COR-L47 (cell line): ENCODE measurements around the gene PCNX3.
"Not testable (repeated sequence)": the region's sequence is repeated elsewhere in the genome, so short reads cannot be mapped to it uniquely, and the experiment has no call there.

ENCODE experiments used
- DNase-seq: peaks from one replicate; lab custom pipeline; 2025; lab: John Stamatoyannopoulos, UW

The PCNX3 gene

DNA sequence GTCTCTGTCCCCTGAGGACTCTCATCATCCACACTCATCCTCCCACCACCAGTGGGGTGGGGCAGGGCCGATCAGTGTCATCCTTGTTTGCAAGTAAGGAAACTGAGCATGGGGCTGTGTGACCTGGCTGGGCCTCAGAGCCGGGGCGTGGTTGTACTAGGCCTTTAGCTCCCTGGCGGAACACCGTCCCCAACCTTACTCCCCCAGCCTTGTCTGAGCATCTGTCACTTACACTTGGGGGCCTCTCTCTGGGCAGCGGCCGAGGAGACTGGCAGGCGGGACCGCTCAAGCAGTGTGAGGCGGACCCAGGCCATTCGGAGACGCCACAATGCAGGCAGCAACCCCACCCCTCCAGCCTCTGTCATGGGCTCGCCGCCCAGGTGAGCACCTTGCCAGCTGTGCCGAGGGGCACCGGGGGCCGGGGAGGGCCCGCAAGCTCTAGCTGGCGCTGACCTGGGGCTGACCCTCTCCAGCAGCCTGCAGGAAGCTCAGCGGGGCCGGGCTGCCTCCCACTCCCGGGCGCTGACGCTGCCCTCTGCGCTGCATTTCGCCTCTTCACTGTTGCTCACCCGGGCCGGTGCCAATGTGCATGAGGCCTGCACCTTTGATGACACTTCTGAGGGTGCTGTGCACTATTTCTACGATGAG lies 3.8 kb downstream of the PCNX3 start:
- DNase-seq, result no peak

DNA sequence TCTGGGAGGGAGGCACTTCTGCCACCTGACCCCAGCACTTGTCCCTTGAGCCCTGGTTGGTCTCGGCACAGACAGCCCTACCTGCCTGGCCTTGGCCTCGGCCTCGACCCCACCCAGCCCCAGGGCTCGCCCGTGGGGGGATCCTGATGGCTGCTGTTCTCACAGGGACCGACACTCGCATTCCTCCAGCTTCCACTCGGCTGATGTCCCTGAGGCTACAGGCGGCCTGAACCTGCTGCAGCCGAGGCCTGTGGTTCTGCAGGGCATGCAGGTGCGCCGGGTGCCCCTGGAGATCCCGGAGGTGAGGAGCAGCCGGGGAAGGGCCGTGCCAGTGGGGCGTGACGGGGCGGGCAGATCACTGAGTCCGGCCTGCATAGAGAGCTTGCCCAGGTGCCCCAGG lies 5.1 kb downstream of the PCNX3 start:
- DNase-seq, result no peak

DNA sequence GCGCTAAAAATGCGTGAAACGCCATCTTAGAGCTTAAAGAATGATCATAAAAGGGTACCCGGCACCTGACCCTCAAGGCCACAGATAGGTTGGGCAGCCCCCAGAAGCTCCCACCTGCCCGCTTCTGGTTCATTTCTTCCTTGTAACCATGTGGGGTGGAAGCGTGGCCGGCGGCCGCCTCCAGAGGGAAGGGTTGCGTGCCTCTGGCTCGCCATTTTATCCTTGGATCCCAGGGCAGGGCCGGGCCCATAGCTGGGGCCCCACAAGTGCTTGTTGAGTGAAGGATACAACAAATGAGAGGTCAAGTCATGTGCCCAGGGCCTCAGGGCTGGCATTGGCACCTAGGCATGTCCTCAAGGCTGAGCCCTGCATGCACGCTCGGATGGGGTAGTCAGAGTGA lies 5.9 kb downstream of the PCNX3 start:
- no peak for DNase-seq

DNA sequence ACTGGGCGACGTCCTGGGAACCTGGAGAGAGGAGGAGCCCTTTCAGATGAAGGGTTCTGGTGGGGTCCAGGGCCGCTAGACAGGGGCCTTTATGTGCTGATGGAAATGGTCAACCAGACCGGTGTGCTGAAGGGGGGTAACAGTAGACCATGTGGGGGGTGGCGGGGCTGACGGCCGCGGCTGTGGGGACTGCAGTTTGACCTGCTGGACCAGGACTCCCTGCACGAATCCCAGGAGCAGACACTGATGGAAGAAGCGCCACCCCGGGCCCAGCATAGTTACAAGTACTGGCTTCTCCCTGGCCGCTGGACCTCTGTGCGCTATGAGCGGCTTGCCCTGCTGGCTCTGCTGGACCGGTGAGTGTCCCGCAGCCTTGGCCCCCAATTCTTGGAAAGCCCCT lies 6.4 kb downstream of the PCNX3 start:
- DNase-seq, result no peak

DNA sequence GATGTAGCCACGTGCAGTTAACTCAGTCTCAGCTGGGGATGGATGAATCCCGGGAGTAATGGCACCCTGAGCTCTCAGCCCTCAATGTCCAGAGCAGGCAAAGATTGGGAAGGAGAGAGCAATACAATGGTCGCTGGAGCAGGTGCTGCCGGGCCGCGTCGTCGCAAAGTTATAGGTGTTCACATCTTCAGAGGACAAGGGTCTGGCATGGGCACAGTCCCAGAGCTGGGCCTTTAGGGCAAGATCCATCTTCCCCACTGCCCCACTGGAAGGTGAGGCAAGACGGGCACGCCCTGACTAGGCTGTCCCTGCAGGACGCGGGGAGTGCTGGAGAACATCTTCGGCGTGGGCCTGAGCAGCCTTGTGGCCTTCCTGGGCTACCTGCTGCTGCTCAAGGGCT lies 7.6 kb downstream of the PCNX3 start:
- no peak for DNase-seq

DNA sequence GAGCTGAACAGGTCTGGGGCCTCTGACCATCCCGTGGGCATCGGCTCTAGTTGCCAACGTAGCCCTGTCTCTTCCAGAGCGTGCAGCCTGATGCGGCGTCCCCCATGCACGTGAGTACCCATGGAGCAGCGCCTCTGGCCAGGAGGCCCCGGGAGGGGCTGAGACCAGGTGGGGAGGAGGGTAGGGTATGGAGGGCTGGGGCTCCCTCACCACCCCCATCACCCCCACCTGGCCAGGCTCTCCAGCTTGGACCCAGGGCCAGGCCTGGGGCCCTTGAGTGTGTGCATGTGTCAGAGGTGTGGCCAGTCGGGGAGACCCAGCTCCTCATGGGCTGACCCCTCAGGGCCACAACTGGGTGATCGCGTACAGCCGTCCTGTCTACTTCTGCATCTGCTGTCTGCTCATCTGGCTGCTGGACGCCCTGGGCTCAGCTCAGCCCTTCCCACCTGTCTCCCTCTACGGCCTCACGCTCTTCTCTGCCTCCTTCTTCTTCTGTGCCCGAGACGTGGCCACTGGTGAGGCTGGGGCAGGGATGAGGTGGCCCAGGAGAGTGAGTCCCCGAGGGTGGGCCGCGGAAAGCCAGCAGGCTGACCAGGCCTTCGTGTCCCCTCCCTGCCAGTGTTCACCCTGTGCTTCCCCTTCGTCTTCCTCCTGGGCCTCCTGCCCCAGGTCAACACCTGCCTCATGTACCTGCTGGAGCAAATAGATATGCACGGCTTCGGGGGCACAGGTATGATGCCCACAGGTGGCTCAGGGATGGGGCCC lies 8.5 kb downstream of the PCNX3 start:
- DNase-seq, result no peak

DNA sequence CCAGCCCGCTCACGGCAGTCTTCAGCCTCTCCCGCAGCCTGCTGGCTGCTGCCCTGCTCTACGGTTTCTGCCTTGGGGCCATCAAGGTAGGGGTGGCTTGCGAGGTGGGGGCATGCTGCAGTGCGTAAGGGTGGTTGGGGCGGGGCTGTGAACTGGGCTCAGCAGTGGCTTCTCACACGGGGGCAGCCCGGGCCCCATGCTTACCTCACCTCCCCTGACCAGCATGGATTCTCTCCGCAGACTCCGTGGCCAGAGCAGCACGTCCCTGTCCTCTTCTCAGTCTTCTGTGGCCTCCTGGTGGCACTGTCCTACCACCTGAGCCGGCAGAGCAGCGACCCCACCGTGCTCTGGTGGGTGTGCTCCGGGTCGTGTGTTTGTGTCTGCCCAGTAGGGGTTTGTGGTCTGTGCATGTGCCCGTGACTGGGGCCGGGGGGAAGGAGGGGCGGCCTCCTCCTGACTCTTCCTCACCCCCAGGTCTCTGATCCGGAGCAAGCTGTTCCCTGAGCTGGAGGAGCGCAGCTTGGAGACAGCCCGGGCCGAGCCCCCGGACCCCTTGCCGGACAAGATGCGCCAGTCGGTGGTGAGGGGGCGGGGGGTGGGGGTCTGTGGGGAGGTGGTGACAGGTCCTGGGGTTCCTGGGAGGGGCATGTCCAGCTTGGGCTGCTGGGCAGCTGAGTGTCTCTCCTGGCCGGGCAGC lies 9.5 kb downstream of the PCNX3 start:
- DNase-seq, result no peak

DNA sequence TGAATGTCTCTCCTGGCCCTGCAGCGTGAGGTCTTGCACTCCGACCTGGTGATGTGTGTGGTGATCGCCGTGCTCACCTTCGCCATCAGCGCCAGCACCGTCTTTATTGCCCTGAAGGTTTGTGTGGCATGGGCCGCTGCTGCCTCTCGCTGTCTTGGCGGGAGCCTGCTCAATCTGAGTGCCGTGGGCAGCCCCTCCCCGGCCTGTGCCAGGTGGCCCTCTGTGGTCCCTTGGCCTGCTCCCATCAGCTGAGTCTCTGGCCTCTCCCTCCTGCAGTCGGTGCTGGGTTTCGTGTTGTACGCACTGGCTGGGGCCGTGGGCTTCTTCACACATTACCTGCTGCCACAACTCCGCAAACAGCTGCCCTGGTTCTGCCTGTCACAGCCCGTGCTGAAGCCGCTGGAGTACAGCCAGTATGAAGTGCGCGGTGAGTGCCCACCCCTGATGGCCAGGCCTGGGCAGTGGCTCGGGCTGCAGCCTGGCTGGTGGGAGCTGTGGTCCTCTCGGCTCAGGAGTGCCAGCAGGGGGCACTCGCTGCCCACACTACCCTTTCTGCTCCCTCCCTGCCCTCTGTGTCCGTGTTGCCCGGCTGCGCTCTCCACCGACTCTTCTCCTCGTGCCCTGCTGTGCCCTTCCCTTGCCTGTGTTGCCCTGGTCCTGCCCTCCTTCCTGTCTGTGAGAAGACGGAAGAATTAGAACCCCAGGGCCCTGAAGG lies 10.2 kb downstream of the PCNX3 start:
- no peak for DNase-seq

DNA sequence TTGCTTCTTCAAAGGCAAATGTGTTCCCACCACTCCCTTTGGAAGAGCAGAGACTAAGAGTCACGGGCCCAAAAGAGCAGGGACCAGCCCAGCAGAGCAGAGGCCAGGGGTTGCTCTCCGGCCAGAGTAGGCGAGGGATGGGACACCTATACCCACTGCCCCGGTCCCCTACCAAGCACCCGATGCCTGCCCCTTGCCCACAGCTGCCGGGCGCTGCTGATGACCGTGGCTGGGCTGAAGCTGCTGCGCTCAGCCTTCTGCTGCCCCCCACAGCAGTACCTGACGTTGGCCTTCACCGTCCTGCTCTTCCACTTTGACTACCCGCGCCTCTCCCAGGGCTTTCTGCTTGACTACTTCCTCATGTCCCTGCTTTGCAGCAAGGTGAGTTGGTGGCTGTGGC lies 11.6 kb downstream of the PCNX3 start:
- no peak for DNase-seq

DNA sequence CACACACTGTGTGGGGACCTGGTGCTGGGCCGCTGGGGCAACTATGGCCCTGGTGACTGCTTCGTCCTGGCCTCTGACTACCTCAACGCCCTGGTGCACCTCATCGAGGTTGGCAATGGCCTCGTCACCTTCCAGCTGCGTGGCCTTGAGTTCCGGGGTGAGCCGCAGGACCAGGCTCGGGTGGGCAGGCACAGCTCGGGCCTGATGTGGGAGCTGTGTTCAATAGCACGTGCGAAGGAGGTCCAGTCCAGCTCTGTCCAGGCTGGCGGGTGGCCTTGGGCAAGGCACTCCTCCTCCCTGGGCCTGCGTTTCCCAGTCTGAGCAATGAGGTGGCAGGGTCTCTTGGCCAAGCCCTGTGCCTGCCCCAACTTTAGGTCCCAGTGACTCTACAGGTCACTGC lies 14.0 kb downstream of the PCNX3 start:
- no peak for DNase-seq

DNA sequence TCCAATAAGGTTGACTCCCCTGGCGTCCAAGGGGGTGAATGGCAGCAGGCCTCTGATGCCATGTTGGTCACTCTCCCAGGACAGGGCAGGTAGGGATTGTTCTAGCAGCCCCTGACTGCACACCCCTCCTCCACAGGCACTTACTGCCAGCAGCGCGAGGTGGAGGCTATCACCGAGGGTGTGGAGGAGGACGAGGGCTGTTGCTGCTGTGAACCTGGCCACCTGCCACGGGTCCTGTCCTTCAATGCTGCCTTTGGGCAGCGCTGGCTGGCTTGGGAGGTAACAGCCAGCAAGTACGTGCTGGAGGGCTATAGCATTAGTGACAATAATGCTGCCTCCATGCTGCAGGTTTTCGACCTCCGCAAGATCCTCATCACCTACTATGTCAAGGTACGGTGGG lies 14.6 kb downstream of the PCNX3 start:
- DNase-seq, result no peak

DNA sequence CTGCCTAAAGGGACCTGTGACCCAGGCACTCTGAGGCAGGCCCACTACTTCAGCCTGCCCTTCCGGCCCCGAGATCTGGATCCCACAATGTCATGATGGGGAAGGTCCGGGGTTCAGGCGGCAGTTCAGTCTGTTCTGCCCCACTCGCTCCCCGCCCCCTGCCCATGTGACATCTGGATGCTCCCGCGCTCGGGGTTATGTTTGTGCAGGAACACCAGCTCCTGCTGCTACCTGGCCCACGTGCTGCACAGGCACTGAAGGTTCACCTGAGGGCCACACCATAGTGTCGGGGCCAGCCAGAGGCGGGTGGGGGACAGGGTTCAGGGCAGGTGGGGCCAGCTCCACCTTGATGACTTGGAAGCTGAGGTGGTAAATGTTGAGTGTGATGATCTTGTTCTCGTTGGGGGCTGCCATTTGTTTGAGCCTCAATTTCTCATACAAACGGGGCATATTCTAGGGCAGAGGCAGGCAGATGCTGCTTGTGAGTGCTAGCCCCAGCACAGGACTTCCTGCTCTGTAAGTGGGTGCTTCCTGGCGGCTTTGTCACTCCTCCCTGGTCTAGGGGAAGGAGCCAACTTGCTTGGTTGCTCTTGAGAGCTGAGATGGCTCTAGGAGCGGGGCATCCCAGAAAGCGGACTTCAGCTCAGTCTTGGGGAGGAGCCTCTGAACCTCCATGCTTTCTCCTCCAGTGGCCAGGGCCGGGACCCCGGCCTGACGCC lies 18.0 kb downstream of the PCNX3 start:
- DNase-seq, result no peak

DNA sequence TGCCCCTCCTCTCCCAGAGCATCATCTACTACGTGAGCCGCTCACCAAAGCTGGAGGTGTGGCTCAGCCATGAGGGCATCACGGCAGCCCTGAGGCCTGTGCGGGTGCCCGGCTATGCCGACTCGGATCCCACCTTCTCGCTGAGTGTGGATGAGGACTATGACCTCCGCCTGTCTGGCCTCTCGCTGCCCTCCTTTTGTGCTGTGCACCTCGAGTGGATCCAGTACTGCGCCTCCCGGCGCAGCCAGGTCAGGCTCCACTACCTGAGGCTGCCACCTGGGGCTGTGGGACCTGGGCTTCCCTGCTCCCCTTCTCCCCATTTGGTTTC lies 18.5 kb downstream of the PCNX3 start:
- DNase-seq, result no peak

DNA sequence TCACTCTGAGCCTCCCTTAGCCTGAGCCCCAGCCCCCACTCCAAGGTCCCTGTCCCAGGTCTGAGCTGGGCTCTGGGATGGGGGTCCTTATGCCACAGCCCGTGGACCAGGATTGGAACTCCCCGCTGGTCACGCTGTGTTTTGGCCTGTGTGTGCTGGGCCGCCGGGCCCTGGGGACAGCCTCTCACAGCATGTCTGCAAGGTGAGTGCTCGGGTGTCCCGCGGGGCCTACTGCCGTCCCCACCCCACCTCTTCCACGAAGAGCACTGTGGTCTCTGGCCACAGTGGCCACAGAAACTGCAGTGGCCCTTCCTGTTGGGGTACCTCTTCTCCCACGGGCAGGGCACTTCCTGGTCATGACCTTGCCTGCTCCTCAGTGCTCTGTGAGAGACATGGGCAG lies 18.9 kb downstream of the PCNX3 start:
- DNase-seq, result no peak

DNA sequence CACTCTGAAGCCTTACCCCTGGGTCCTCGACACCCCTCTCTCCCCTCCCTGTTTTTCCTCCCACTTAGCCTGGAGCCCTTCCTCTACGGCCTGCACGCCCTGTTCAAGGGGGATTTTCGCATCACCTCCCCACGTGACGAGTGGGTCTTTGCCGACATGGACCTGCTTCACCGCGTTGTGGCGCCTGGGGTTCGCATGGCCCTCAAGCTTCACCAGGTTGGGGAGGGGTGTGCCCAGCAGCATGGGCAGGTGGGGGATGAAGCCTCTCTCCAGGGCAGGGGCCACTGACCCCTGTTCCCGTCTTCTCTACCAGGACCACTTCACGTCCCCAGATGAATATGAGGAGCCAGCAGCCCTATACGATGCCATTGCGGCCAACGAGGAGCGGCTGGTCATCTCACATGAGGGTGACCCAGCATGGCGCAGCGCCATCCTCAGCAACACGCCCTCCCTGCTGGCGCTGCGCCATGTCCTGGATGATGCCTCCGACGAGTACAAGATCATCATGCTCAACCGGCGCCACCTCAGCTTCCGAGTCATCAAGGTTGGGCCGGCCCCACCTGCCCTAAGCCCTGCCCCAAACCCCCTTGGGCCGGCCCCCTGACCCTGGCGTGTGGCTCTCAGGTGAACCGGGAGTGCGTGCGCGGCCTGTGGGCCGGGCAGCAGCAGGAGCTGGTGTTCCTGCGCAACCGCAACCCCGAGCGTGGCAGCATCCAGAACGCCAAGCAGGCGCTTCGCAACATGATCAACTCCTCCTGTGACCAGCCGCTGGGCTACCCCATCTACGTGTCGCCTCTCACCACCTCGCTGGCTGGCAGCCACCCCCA lies 19.5 kb downstream of the PCNX3 start:
- no peak for DNase-seq

DNA sequence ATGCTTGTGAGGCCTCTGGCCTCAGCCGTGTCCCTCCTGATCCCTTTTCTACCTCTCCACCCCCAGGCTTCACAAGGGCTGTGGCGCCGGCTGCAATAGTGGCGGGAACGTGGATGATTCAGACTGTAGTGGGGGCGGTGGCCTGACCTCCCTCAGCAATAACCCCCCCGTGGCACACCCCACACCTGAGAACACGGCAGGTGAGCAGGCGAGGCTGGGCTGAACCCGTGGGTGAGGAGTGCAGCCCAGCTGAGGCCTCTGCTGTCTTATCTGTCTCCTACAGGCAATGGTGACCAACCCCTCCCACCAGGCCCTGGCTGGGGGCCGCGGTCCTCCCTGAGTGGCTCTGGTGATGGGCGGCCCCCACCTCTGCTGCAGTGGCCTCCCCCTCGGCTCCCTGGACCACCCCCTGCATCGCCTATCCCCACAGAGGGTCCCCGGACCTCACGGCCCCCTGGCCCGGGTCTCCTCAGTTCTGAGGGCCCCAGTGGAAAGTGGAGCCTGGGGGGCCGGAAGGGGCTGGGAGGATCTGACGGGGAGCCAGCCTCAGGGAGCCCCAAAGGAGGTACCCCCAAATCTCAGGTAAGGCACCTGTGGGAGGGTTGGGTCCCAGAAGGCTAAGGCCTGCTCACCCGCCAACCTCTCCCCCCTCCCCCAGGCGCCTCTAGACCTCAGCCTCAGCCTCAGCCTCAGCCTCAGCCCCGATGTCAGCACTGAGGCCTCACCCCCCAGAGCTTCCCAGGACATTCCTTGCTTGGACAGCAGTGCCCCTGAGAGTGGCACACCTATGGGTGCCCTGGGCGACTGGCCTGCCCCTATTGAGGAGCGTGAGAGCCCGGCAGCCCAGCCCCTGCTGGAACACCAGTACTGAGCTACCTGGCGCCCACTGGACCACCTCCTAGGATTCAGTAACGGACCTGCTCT lies 20.8 kb downstream of the PCNX3 start:
- DNase-seq, result no peak

DNA sequence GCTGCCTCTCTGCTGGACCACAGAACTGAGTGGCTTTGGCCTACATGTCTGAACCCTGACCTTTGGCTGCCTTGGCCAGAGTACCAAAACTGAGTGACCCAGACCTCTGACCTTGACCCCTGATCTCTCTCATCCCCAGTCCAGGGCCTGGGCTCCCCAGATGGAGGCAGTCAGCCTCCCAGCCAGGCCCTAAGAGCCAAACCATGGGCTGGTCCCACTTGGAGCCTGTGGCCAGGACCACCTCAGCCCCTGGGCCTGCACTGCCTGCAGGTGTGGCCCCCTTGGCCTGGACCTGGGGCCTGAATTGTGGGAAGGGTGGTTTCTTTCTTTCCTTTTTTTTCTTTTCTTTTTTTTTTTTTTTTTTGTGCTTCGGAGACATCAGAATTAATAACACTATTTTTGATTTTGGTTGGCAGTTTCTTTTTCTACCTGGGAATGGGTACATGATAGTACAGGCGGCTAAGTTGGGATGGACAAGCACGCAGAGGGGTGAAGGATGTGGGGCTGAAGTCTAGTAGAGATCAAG lies 21.5 kb downstream of the PCNX3 start:
- DNase-seq, result no peak

DNA sequence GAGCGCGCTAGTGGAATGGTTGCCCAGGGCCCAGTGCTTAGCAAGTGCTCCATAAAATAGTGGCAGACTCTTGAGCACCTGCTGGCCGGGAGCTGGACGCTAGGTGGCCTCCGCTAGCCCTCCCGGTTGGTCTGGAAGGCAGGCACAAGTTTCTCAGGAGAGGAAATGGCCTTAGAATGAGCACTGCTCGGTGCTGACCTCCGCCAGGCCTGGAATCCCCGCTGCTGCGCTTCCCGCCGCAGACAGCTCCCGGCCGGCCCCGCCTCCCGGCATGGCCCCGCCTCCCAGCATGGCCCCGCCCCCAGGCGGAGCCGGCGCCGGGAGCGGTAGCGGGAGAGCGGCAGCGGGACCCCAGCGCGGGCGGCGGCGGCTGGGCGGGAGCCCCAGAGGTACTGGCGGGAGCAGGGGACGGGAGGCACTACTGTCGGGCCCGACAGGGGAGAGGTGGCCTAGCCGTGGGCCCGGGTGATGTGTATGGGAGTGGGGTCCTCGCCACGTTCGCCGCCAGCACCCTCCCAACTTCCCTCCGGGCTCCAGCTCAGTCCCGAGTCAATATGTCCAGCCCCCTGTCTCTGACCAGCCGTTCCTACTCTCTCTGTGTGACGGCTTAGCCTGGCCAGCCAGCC lies 22.3 kb downstream of the PCNX3 start, which contains the start of gene SIPA1:
TSS of gene SIPA1 (plus strand) at position 308 of the 626 bp plus-strand sequence. CDS start 2,821 bp downstream, outside the sequence.
- peak; percentile 40 for DNase-seq

DNA sequence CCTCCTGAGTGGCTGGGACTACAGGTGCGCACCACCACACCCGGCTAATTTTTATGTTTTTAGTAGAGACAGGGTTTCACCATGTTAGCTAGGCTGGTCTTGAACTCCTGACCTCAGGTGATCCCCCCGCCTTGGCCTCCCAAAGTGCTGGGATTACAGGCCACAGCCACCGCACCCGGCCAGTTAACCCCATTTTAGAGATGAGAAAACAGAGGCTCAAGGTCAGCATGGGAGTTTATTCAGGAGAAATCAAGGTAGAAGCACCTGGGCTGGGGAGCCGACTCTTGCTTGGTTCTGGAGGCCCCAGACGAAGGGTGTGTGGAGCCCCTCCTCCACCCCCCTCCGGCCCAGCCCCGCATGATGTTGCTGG lies 23.6 kb downstream of the PCNX3 start:
- not testable (repeated sequence) for DNase-seq
